ENCODE measurements around the gene SHOC1. TPM values are rescaled to one million over a fixed set of nuclear protein-coding genes. Genes with fewer than 3 reads are reported as not detected.

SHOC1 gene
- total RNA-seq, 4 donors from 2014 or later, result 0.13 TPM; not detected in 3

DNA sequence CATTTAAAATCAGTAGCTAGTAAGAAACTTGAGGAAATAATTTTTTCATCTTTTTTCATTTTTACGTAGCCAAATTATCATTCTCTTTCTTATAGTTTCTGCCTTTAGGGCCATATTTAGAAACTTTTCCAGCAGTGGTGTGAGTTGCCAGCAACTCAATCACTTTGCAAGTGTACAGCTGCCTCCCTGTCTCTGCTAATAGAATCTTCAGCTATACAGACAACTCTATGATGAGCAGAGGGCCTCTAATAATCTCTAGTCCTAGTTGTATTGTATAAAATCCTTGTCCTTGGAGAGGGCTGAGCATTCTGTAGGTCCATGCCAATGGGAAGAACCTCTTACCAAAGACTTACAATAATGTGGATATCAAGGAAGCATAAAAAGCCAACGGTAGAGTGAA lies 11.5 kb upstream of the SHOC1 start:
- H3K9me3 ChIP-seq, result no peaks in the 10 kb centered on the region
- H3K27me3 ChIP-seq, result no peaks in the 10 kb centered on the region
- intact Hi-C loops (cut with DNase I), result no loop called here
- WGBS, 2 donors, result 93 to 95% methylated on average over 2 of the region's 2 CpGs
- H3K4me3 ChIP-seq (replicated peaks in 1 of 3), result no peak overlapping the region
- no peaks in the 10 kb centered on the region for H3K36me3 ChIP-seq
- no peak for TF ChIP-seq POLR2A (IDR thresholded peaks at IDR 0.05)
- TF ChIP-seq, protein P1, sequence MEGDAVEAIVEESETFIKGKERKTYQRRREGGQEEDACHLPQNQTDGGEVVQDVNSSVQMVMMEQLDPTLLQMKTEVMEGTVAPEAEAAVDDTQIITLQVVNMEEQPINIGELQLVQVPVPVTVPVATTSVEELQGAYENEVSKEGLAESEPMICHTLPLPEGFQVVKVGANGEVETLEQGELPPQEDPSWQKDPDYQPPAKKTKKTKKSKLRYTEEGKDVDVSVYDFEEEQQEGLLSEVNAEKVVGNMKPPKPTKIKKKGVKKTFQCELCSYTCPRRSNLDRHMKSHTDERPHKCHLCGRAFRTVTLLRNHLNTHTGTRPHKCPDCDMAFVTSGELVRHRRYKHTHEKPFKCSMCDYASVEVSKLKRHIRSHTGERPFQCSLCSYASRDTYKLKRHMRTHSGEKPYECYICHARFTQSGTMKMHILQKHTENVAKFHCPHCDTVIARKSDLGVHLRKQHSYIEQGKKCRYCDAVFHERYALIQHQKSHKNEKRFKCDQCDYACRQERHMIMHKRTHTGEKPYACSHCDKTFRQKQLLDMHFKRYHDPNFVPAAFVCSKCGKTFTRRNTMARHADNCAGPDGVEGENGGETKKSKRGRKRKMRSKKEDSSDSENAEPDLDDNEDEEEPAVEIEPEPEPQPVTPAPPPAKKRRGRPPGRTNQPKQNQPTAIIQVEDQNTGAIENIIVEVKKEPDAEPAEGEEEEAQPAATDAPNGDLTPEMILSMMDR (IDR thresholded peaks at IDR 0.05), result no peak
- DNase-seq, result no peak
- H3K27ac ChIP-seq, result no peak overlapping the region
- no peaks in the 10 kb centered on the region for H3K4me1 ChIP-seq

DNA sequence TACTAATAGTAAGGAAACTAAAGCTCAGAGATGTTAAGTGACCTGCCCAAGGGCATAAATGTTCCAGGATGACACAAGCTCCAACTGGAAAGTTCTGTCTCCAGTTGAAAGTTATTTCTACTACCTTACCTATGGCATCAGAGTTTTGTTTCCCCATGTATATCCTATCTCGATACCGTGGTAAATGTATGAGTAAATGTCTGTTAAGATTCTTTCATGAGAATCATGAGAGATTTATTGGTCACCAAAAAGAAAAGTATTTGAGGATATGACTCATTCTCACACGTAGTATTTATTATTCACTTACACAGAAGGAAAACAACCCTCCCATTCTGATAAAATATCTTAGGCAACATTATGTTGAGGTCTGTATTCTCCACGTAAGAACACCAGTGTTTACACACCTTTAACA lies 11.1 kb upstream of the SHOC1 start:
- Histone ChIP-seq H3K27me3 (no peaks in the 10 kb centered on the region), H3K9me3 (no peaks in the 10 kb centered on the region), H3K27ac (no peak overlapping the region), H3K36me3 (no peaks in the 10 kb centered on the region), H3K4me3 (replicated peaks in 1 of 3) (no peak overlapping the region), H3K4me1 (no peaks in the 10 kb centered on the region)
- no peak for TF ChIP-seq POLR2A (IDR thresholded peaks at IDR 0.05)
- TF ChIP-seq, protein P1 (IDR thresholded peaks at IDR 0.05), result no peak
- 84 to 89% methylated on average over 4 of the region's 4 CpGs for WGBS, 2 donors
- intact Hi-C loops (cut with DNase I), result no loop called here
- no peak for DNase-seq

DNA sequence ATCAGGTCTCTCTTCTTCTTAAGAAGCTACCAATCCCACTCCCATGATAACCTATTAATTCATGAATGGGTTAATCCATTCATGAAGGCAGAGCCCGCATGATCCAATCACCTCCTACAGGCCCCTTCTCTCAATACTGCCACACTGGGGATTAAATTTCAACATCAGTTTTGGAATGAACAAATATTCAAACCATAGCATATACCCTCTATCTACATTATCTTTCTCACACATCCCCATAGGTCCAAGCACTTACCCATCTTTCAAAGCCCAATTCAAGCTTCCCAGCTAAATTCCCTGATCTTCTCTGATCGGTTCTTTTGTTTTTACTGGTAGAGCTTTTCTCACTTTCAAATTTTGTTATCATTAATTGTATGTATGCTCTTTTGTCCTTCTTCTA lies 10.5 kb upstream of the SHOC1 start:
- intact Hi-C loops (cut with DNase I), result no loop called here
- Histone ChIP-seq H3K27me3 (no peaks in the 10 kb centered on the region), H3K9me3 (no peaks in the 10 kb centered on the region), H3K4me3 (replicated peaks in 1 of 3) (no peak overlapping the region), H3K36me3 (no peaks in the 10 kb centered on the region), H3K27ac (no peak overlapping the region), H3K4me1 (no peaks in the 10 kb centered on the region)
- WGBS, 2 donors, result 92 to 94% methylated on average over 2 of the region's 2 CpGs
- DNase-seq, result no peak
- TF ChIP-seq POLR2A (IDR thresholded peaks at IDR 0.05), result no peak
- TF ChIP-seq, protein P1 (IDR thresholded peaks at IDR 0.05), result no peak

DNA sequence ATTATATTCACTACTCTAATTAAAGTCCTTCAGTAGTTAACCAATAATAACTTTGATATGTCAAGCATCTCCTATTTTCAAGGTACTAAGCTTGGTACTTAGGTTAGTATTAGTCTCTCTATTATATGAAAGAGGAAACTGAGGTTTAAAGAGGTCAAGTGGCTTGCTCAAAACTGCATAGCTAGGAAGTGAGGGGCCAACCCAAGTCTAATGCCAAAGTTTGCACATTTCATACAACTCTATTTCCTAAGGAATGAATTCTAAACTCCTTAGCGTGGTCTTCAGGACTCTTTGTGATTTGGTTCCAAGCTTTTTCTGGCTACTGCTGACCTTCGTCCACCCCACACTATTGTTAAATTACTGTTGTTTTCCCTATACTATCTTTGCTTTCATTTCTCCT lies 9.9 kb upstream of the SHOC1 start:
- no peaks in the 10 kb centered on the region for H3K36me3 ChIP-seq
- H3K4me1 ChIP-seq, result no peaks in the 10 kb centered on the region
- WGBS, 2 donors, result 93 to 94% methylated on average over 2 of the region's 2 CpGs
- H3K27ac ChIP-seq, result no peak overlapping the region
- DNase-seq, result no peak
- H3K4me3 ChIP-seq (replicated peaks in 1 of 3), result no peak overlapping the region
- intact Hi-C loops (cut with DNase I), result no loop called here
- TF ChIP-seq, protein P1 (IDR thresholded peaks at IDR 0.05), result no peak
- TF ChIP-seq POLR2A (IDR thresholded peaks at IDR 0.05), result no peak
- no peaks in the 10 kb centered on the region for H3K9me3 ChIP-seq
- H3K27me3 ChIP-seq, result no peaks in the 10 kb centered on the region

DNA sequence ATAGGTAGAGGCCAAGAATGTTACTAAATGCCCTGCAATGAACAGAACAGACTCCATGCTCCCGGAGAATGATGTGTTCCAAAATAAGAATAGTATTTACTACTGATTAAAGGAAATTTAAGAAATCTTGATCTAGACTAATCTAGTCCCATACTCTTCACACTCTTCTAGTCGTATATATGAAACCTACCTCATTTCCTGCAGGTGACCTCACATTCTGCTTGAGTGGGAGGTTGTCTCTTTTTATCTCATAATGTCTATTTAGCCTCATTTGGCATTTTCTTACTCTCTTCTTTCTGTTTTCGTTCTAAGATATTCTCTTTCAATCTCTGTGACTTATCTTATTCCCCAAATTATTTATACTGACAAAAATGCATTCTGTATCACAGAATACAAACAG lies 9.2 kb upstream of the SHOC1 start:
- Histone ChIP-seq H3K4me1 (no peaks in the 10 kb centered on the region), H3K9me3 (no peaks in the 10 kb centered on the region), H3K36me3 (no peaks in the 10 kb centered on the region), H3K27me3 (no peaks in the 10 kb centered on the region), H3K4me3 (replicated peaks in 1 of 3) (no peak overlapping the region), H3K27ac (no peak overlapping the region)
- no peak for TF ChIP-seq POLR2A (IDR thresholded peaks at IDR 0.05)
- TF ChIP-seq, protein P1 (IDR thresholded peaks at IDR 0.05), result no peak
- no peak for DNase-seq
- intact Hi-C loops (cut with DNase I), result no loop called here
- 81 to 88% methylated on average over 3 of the region's 3 CpGs for WGBS, 2 donors
